PC-9 (cell line): ENCODE results near the gene POLR1G.

Experiments
- CTCF ChIP-seq: fragments of 200-600 bp; sonication (generic); conservative IDR thresholded peaks from 2 replicates; pipeline ENCODE4 v1.6.1; 2017; ENCODE audit warnings: mixed run types, antibody characterized with exemption, mild to moderate bottlenecking, moderate library complexity
- EZH2 ChIP-seq: fragments of 200-600 bp; sonication (generic); IDR thresholded peaks from 2 replicates; pipeline ENCODE4 v1.8.0; 2017; ENCODE audit warnings: antibody characterized with exemption, low read depth

- TF ChIP-seq CTCF (no peak), EZH2 (no peak)
Observed at GRCh38 chr19:45418802-45419201, 12.4 kb downstream of the POLR1G start.
